Stimulated activated CD8-positive, alpha-beta memory T cell treated with anti-CD3 and anti-CD28 coated beads, Interleukin-7, amount 100 ng/mL, for 1 hour (primary cell): ENCODE results near the gene TMEM45A.
"Not testable (repeated sequence)": the region's sequence is repeated elsewhere in the genome, so short reads cannot be mapped to it uniquely, and the experiment has no call there.

ENCODE experiments used
- DNase-seq, 2 donors: peaks; one replicate each; pipeline ENCODE4 v3.0.0-alpha.2; 2020; ENCODE audit warnings: low read depth in 2 of 2

The TMEM45A gene

GRCh38 chr3:100483529-100483928, 8.9 kb upstream of the TMEM45A start:
- DNase-seq: no peak

DNA sequence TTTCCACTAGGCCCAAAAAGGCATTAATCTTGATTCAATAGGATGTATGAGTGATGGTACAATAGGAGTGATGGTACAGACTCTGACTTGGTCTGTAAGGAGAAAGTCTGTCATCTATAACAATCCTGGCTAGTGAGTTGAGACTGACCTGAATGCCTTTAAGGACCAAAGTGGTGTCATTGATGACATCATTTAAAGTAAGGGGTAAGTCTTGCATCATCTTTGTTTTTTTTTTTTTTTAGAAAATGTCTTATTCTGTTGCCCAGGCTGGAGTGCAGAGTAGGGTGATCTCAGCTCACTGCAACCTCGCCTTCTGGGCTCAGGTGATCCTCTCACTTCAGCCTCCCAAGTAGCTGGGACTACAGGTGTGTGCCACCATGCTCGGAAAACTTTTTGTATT, 5.6 kb upstream of the TMEM45A start:
- no peak for DNase-seq

GRCh38 chr3:100489118-100489517, 3.3 kb upstream of the TMEM45A start:
- no peak for DNase-seq

DNA sequence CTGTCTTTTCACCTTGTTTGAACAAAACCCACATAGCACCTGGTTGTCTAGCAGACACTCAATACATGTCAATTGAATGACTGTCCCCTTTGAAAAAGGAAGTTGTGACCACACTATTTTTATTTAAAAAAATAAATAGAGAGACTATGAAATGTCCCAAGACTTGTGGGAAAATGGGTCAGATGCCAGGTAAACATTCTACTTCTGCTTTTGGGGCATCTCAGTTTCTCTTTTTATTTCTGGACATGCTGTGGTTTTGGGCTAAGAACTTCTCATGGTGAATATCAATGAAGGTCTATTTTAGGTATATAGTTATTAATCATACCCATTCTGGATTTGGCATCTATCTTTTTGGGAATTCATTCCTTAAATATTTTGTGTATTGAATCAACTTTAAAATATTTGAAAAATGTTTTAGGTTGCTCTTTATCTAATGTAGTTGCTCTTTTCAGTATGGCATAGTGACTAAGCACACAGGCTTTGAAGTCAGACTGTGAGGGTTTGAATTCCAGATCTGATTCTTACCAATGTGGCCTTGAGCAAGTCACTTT, 4.4 kb downstream of the TMEM45A start:
- no peak for DNase-seq

DNA sequence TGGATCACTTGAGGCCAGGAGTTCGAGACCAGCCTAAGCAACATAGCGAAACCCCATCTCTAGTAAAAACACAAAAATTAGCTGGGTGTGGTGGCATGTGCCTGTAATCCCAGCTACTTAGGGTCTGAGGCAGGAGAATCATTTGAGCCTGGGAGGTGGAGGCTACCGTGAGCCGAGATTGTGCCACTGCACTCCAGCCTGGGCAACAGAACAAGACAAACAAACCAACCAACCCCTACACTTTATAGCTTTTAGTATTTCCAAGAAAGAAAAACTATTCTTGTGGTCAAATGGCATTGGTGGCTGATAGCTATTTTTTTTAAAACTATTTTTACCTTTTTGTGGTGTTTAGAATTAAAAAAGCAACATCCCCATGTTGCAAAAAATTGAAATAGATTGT, 7.2 kb downstream of the TMEM45A start:
- DNase-seq: no peak

GRCh38 chr3:100500320-100500880, 8.0 kb downstream of the TMEM45A start:
- DNase-seq: no peak

GRCh38 chr3:100503448-100503847, 11.0 kb downstream of the TMEM45A start:
- no peak for DNase-seq

- no peak for DNase-seq
Observed at GRCh38 chr3:100506355-100506754, 13.9 kb downstream of the TMEM45A start.

DNA sequence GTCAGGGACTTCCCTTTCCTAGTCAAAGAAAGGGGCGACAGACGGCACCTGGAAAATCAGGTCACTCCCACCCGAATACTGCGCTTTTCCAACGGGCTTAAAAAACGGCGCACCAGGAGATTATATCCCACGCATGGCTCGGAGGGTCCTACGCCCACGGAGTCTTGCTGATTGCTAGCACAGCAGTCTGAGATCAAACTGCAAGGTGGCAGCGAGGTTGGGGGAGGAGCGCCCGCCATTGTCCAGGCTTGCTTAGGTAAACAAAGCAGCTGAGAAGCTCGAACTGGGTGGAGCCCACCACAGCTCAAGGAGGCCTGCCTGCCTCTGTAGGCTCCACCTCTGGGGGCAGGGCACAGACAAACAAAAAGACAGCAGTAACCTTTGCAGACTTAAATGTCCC, 17.4 kb downstream of the TMEM45A start:
- not testable (repeated sequence) for DNase-seq

- no peak for DNase-seq
Observed at GRCh38 chr3:100516232-100516631, 23.8 kb downstream of the TMEM45A start.

DNA sequence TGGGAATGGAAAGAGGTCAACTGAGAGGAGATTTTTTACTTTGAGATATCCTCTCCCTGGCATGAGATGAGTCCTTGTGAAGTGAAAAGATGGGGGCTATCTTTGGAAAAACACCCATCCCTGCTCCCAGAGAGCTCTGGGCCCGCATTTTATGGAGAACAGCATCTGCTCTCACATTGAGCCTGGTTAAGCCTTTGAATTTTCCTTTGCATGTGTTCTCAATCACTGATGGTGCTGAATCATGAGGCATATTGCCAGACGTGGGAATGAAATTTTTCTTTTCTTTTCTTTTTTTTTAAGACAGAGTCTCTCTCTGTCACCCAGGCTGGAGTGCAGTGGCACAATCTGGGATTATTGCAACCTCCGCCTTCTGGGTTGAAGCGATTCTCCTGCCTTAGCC, 24.4 kb downstream of the TMEM45A start:
- no peak for DNase-seq

- DNase-seq: no peak
Observed at GRCh38 chr3:100517276-100517675, 24.9 kb downstream of the TMEM45A start.

GRCh38 chr3:100518244-100518643, 25.8 kb downstream of the TMEM45A start:
- no peak for DNase-seq

- DNase-seq: no peak
Observed at GRCh38 chr3:100518983-100519382, 26.6 kb downstream of the TMEM45A start.

DNA sequence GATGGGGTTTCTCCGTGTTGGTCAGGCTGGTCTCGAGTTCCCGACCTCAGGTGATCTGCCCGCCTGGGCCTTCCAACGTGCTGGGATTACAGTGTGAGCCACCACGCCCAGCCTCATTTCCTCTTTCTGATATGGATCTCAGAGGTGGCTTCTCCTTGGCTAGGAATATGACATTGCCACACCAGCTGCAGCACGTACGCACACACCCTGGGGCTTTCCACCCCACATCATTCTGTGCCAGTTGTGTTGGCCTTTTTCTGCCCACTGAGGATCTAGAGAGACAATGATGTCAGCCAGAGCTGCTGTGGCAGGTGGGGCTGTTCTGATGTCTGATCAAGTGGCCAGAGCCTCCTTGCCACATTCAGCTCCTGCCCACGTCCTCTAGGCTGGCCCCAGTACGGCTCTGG, 29.0 kb downstream of the TMEM45A start:
- no peak for DNase-seq

- no peak for DNase-seq
Observed at GRCh38 chr3:100522125-100522524, 29.7 kb downstream of the TMEM45A start.

DNA sequence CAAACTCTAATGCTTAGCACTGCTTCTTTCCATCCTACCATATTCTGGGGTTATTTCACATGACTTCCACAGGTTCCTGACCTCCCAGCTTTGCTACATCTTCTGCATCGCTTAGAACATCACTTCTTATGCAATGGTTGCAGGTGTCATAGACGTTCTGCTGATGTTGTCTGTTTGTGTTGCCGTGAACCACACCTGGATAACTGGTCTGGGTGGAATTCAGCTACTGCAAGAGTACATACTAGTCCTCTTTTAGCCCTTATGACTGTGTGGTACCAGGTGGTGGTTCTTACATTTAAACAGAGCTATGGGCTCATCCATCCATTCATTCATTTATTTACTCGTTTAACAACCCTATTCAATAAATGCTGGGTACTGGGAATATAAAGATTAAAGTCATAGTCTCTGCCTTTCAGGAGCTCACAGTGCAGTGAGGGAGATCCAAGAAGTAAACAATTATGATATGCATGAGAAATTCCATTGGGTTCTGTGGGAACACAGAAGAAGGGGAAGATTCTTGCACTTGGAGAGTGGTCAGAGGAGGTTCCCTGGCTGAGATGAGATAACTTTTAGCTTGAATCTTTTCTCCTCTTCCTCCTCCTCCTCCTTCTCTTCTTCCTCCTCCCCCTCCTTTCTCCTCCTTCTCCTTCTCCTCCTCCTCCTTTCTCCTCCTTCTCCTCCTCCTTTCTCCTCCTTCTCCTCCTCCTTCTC, 30.8 kb downstream of the TMEM45A start:
- DNase-seq: no peak

DNA sequence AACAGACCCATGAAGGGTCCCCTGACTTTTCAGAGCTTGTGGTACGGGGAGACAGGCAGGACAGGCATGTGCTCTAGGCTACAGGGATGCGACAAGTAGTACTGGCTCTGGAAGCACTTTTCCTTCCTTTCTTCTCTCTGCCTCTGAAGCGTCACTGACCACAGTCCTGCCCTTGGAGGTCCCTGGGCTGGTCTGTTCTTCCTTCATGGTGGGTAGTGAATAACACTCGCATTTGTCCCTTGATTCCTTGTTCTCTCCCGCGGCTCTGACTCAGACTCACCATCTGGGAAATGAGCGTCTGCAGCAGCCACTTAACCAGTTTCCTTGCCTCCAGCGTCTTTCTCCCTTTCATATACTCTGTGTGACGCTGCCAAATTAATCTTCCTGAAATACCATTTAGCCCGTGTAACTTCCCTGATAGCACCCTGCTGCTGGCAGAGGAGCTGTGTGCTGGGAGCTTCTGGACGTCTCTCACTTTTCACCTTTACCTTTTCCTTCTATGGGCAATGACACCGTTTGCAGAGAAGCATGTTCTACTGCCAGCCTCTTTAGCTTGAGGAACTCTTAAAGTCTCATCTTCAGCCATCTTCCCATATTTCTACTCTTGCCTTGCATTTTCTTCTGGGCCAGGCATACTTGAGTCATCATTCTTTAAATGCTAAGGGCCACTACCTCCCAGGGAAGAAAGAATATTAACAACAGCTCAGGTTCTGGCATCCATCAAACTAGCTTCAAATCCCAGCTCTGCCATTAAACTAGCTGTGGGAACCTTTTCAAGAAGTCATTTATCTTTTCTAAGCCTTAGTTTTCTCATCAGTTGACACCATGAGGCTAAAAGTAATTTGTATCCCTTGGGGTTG, 33.6 kb downstream of the TMEM45A start:
- DNase-seq: no peak

DNA sequence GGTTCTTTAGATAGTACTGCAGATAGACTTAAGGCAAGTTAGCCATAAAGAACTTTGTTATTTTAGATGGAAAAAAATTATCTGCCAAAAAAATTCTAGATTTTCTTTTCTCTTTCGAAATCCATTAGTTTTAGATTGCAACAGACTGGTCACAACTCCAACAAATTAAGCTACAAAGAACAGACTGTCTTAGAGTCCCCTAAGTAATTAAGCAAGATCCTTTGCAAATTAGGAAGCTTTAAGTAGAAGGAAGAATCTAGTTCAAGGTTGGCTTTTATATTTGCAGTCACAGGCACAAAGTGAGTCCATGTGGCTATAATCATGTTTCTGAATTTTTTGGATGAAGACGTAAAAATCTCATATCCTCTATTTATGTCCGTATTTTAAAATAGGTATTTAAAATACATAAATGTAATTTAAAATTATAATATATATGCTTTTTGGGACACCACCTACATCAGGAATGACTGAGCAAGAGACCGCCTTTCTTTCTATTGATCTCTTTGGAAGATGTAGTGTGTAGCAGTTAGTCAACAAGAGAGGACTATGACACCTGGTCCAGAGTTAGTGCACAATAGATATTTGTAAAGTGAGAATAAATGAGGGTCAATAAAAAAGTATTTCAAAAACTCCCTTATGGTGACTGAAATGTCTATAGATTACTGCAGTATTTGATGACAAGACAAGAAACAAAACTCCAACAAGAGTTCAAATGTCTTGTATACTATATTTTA, 34.4 kb downstream of the TMEM45A start:
- DNase-seq: no peak

GRCh38 chr3:100527347-100527735, 34.9 kb downstream of the TMEM45A start:
- DNase-seq: no peak

DNA sequence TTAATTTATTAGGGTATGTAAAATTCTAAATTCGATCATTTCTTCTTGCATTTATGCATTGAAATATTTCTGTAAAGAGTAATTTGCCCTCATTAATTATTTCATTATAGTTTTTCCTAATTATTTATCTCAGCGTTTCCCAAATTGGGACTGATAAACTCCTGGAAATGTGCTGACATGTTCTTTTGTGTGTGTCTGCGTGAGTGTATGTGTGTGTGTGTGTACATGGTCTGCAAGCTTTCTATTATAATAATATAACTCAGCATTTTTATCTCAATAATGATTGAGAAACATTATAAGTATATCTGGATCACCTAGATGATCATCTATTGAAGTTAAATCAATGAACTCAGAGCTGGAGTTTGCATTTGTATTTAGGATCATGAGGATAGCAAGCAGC, 38.7 kb downstream of the TMEM45A start:
- no peak for DNase-seq

- no peak for DNase-seq
Observed at GRCh38 chr3:100532411-100532810, 40.0 kb downstream of the TMEM45A start.
